Karpas-422 (cell line): Measurements from ENCODE around the gene XPA. TPM values are rescaled to one million over a fixed set of nuclear protein-coding genes. Genes with fewer than 3 reads are reported as not detected.

ENCODE experiments used
- DNase-seq: peaks from one replicate; pipeline ENCODE4 v3.0.0-alpha.2; 2015
- H2AFZ ChIP-seq: fragments of 200-600 bp; sonication (generic); 2 replicates; pipeline ENCODE4 v1.6.1; 2014; ENCODE audit warnings: antibody characterized with exemption, low read length, mixed read lengths
- H3K27ac ChIP-seq: fragments of 200-600 bp; sonication (generic); 2 replicates; pipeline ENCODE4 v1.5.1; 2014; ENCODE audit warnings: mild to moderate bottlenecking, low read length, moderate library complexity
- H3K27me3 ChIP-seq: fragments of 200-600 bp; sonication (generic); 2 replicates; pipeline ENCODE4 v1.6.1; 2014; ENCODE audit warnings: low read length, mixed read lengths
- H3K36me3 ChIP-seq: fragments of 200-600 bp; sonication (generic); 2 replicates; pipeline ENCODE4 v1.6.1; 2014; ENCODE audit warnings: low read length, mixed read lengths; ENCODE audit not compliant: insufficient read depth
- H3K4me1 ChIP-seq: fragments of 200-600 bp; sonication (generic); 2 replicates; pipeline ENCODE4 v1.6.1; 2014; ENCODE audit warnings: mild to moderate bottlenecking, low read length, mixed read lengths
- H3K4me2 ChIP-seq: fragments of 200-600 bp; sonication (generic); 2 replicates; pipeline ENCODE4 v1.6.1; 2014; ENCODE audit warnings: low read length, low read depth, mild to moderate bottlenecking; ENCODE audit not compliant: poor library complexity, severe bottlenecking
- H3K4me3 ChIP-seq: fragments of 200-600 bp; sonication (generic); 2 replicates; pipeline ENCODE4 v1.5.1; 2014; ENCODE audit warnings: mild to moderate bottlenecking, antibody characterized with exemption, low read length, mixed read lengths
- H3K79me2 ChIP-seq: fragments of 200-600 bp; sonication (generic); 2 replicates; pipeline ENCODE4 v1.6.1; 2014; ENCODE audit warnings: mild to moderate bottlenecking, low read length, mixed read lengths
- H3K9ac ChIP-seq: fragments of 200-600 bp; sonication (generic); 2 replicates; pipeline ENCODE4 v1.6.0; 2014; ENCODE audit warnings: low read length
- H3K9me2 ChIP-seq: fragments of 200-600 bp; sonication (generic), shearing (Covaris generic); replicated peaks from 2 replicates; pipeline ENCODE4 v1.6.0; 2014; ENCODE audit warnings: mild to moderate bottlenecking, low read length, moderate library complexity; ENCODE audit not compliant: insufficient read depth
- H3K9me3 ChIP-seq: fragments of 300-700, 200-600 bp; sonication (generic); 2 replicates; pipeline ENCODE4 v1.6.1; 2014; ENCODE audit warnings: low read length, mixed read lengths
- H4K20me1 ChIP-seq: fragments of 200-600 bp; sonication (generic); 2 replicates; pipeline ENCODE4 v1.6.1; 2014; ENCODE audit warnings: mild to moderate bottlenecking, antibody characterized with exemption, low read length, low read depth; ENCODE audit not compliant: insufficient read depth
- total RNA-seq: library from RNA; depleted of rRNA; stranded (reverse); fragments of >200 nt; shearing (Covaris generic); gene quantifications from 2 replicates; pipeline ENCODE4 v1.2.3, GENCODE V29; 2014; ENCODE audit warnings: low replicate concordance

The XPA gene
- total RNA-seq, 1 experiment from 2014 or later = 22.2 TPM

- Histone ChIP-seq H3K9me2 (no peaks in the 10 kb centered on the region), H3K27me3 (no peaks in the 10 kb centered on the region), H3K4me3 (peak overlapping the region; percentile 96), H4K20me1 (peaks cover 34% of the 10 kb centered on the region), H3K27ac (no peak overlapping the region), H3K4me2 (peak overlapping the region; percentile 83), H3K4me1 (peaks cover 74% of the 10 kb centered on the region), H3K9ac (peak overlapping the region; percentile 97), H3K9me3 (no peaks in the 10 kb centered on the region), H3K36me3 (peaks cover 16% of the 10 kb centered on the region; the same call in 1 of the 2 replicates), H2AFZ (no peak overlapping the region), H3K79me2 (peaks cover 90% of the 10 kb centered on the region)
- no peak for DNase-seq
Observed at GRCh38 chr9:97635026-97635425, 62.1 kb downstream of the XPA start.

- no peaks in the 10 kb centered on the region for H3K9me2 ChIP-seq
Observed at GRCh38 chr9:97633859-97634490, 63.2 kb downstream of the XPA start.

GRCh38 chr9:97632985-97633858 is 63.9 kb downstream of the XPA start, which contains the start of the genes NCBP1 and TSTD2:
Gene NCBP1, plus strand, starts transcription at chr9:97633821. Its CDS starts 61 bp downstream, at chr9:97633882.
Gene TSTD2, minus strand, starts transcription at chr9:97633368. Its CDS starts 5,806 bp downstream, at chr9:97627562.
- Histone ChIP-seq H3K9me2 (no peaks in the 10 kb centered on the region), H3K27me3 (no peaks in the 10 kb centered on the region), H3K9me3 (no peaks in the 10 kb centered on the region), H3K4me2 (peak within 1 kb of the TSS; percentile 99), H3K79me2 (peaks cover 89% of the 10 kb centered on the region), H2AFZ (peak within 1 kb of the TSS; percentile 87), H3K4me1 (peaks cover 69% of the 10 kb centered on the region), H3K36me3 (peaks cover 6% of the 10 kb centered on the region; the same call in 1 of the 2 replicates), H3K4me3 (peak within 1 kb of the TSS; percentile 96), H3K27ac (peak within 1 kb of the TSS; percentile 94), H4K20me1 (peaks cover 19% of the 10 kb centered on the region; the same call in 1 of the 2 replicates), H3K9ac (peak within 1 kb of the TSS; percentile 97)
- peak; percentile 99 for DNase-seq

More at GRCh38 chr9:97633859-97634490, 63.2 kb downstream of the XPA start:
- peak overlapping the region; percentile 97 for H3K9ac ChIP-seq
- H4K20me1 ChIP-seq = peaks cover 26% of the 10 kb centered on the region
- H3K36me3 ChIP-seq = peaks cover 9% of the 10 kb centered on the region; the same call in 1 of the 2 replicates
- H3K4me3 ChIP-seq = peak overlapping the region; percentile 96
- H2AFZ ChIP-seq = no peak overlapping the region
- peak; percentile 69 for DNase-seq
- H3K4me1 ChIP-seq = peaks cover 73% of the 10 kb centered on the region
- H3K4me2 ChIP-seq = peak overlapping the region; percentile 83
- no peaks in the 10 kb centered on the region for H3K27me3 ChIP-seq
- no peaks in the 10 kb centered on the region for H3K9me3 ChIP-seq
- peak overlapping the region; percentile 94 for H3K27ac ChIP-seq
- H3K79me2 ChIP-seq = peaks cover 90% of the 10 kb centered on the region

GRCh38 chr9:97632248-97632984 is 64.7 kb downstream of the XPA start:
- H3K9me2 ChIP-seq = no peaks in the 10 kb centered on the region
- H3K36me3 ChIP-seq = peaks cover 12% of the 10 kb centered on the region
- no peaks in the 10 kb centered on the region for H3K27me3 ChIP-seq
- peak overlapping the region; percentile 99 for H3K4me2 ChIP-seq
- peak overlapping the region; percentile 94 for H3K27ac ChIP-seq
- peaks cover 61% of the 10 kb centered on the region for H3K4me1 ChIP-seq
- H3K79me2 ChIP-seq = peaks cover 89% of the 10 kb centered on the region
- peak overlapping the region; percentile 87 for H2AFZ ChIP-seq
- peak overlapping the region; percentile 97 for H3K9ac ChIP-seq
- DNase-seq = peak; percentile 88
- H3K4me3 ChIP-seq = peak overlapping the region; percentile 96
- H4K20me1 ChIP-seq = peaks cover 19% of the 10 kb centered on the region; the same call in 1 of the 2 replicates
- no peaks in the 10 kb centered on the region for H3K9me3 ChIP-seq

GRCh38 chr9:97630591-97630990 is 66.5 kb downstream of the XPA start:
- no peak overlapping the region for H3K4me2 ChIP-seq
- DNase-seq = no peak
- peaks cover 11% of the 10 kb centered on the region; the same call in 1 of the 2 replicates for H4K20me1 ChIP-seq
- H3K9me3 ChIP-seq = no peaks in the 10 kb centered on the region
- H2AFZ ChIP-seq = no peak overlapping the region
- no peak overlapping the region for H3K4me3 ChIP-seq
- peaks cover 23% of the 10 kb centered on the region for H3K36me3 ChIP-seq
- H3K79me2 ChIP-seq = peaks cover 91% of the 10 kb centered on the region
- no peaks in the 10 kb centered on the region for H3K27me3 ChIP-seq
- H3K4me1 ChIP-seq = peaks cover 46% of the 10 kb centered on the region
- H3K27ac ChIP-seq = no peak overlapping the region
- H3K9me2 ChIP-seq = no peaks in the 10 kb centered on the region
- no peak overlapping the region for H3K9ac ChIP-seq

- DNase-seq = no peak
- Histone ChIP-seq H3K9me3 (no peaks in the 10 kb centered on the region), H3K27ac (no peak overlapping the region), H3K4me3 (no peak overlapping the region), H3K27me3 (no peaks in the 10 kb centered on the region), H2AFZ (no peak overlapping the region), H3K36me3 (peaks cover 38% of the 10 kb centered on the region), H3K79me2 (peaks cover 91% of the 10 kb centered on the region), H3K4me2 (no peak overlapping the region), H3K4me1 (peaks cover 35% of the 10 kb centered on the region), H4K20me1 (no peaks in the 10 kb centered on the region; the same call in 1 of the 2 replicates), H3K9me2 (no peaks in the 10 kb centered on the region), H3K9ac (no peak overlapping the region)
Observed at GRCh38 chr9:97629156-97629555, 68.0 kb downstream of the XPA start.

- H3K9ac ChIP-seq = no peak overlapping the region
- H3K79me2 ChIP-seq = peaks cover 89% of the 10 kb centered on the region
- no peaks in the 10 kb centered on the region for H3K9me2 ChIP-seq
- no peak for DNase-seq
- no peaks in the 10 kb centered on the region for H3K9me3 ChIP-seq
- H3K4me1 ChIP-seq = peaks cover 35% of the 10 kb centered on the region
- no peak overlapping the region for H2AFZ ChIP-seq
- H3K4me2 ChIP-seq = no peak overlapping the region
- peaks cover 42% of the 10 kb centered on the region for H3K36me3 ChIP-seq
- no peak overlapping the region for H3K27ac ChIP-seq
- H3K27me3 ChIP-seq = no peaks in the 10 kb centered on the region
- H3K4me3 ChIP-seq = no peak overlapping the region
- H4K20me1 ChIP-seq = no peaks in the 10 kb centered on the region; the same call in 1 of the 2 replicates
Observed at GRCh38 chr9:97628668-97629067, 68.5 kb downstream of the XPA start.
